SK-N-SH (cell line): ENCODE data around the gene NOTCH1.

ENCODE experiments used
- RCOR1 ChIP-seq: fragments of 150-350 bp; IDR thresholded peaks from 2 replicates; pipeline ENCODE4 v1.6.1; 2017; ENCODE audit warnings: antibody characterized with exemption, low read length
- RXRA ChIP-seq: IDR thresholded peaks from 2 replicates; pipeline ENCODE4 v1.4.0; 2012; ENCODE audit warnings: low read depth, mild to moderate bottlenecking, borderline replicate concordance
- TCF12 ChIP-seq: IDR thresholded peaks from 2 replicates; pipeline ENCODE4 v1.4.0; 2012
- TF ChIP-seq, protein P1 (sequence below): fragments of 200-600 bp; sonication (generic); IDR thresholded peaks from 2 replicates; pipeline ENCODE4 v1.6.1; 2017; ENCODE audit warnings: antibody characterized with exemption, mild to moderate bottlenecking, moderate library complexity
- TF ChIP-seq, protein P2 (sequence below): IDR thresholded peaks from 2 replicates; pipeline ENCODE4 v1.6.1; 2012; ENCODE audit warnings: mild to moderate bottlenecking, low read depth, low read length, moderate library complexity
- TF ChIP-seq, protein P3 (sequence below): fragments of 150-350 bp; IDR thresholded peaks from 2 replicates; pipeline ENCODE4 v1.6.1; 2017; ENCODE audit warnings: antibody characterized with exemption, low read length, low read depth, borderline replicate concordance

GRCh38 chr9:136513191-136513590, 32.7 kb downstream of the NOTCH1 start:
- TF ChIP-seq, protein P1, sequence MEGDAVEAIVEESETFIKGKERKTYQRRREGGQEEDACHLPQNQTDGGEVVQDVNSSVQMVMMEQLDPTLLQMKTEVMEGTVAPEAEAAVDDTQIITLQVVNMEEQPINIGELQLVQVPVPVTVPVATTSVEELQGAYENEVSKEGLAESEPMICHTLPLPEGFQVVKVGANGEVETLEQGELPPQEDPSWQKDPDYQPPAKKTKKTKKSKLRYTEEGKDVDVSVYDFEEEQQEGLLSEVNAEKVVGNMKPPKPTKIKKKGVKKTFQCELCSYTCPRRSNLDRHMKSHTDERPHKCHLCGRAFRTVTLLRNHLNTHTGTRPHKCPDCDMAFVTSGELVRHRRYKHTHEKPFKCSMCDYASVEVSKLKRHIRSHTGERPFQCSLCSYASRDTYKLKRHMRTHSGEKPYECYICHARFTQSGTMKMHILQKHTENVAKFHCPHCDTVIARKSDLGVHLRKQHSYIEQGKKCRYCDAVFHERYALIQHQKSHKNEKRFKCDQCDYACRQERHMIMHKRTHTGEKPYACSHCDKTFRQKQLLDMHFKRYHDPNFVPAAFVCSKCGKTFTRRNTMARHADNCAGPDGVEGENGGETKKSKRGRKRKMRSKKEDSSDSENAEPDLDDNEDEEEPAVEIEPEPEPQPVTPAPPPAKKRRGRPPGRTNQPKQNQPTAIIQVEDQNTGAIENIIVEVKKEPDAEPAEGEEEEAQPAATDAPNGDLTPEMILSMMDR = no peak
- TF ChIP-seq RXRA (no peak), RCOR1 (no peak), TCF12 (no peak)
- TF ChIP-seq, protein P2, sequence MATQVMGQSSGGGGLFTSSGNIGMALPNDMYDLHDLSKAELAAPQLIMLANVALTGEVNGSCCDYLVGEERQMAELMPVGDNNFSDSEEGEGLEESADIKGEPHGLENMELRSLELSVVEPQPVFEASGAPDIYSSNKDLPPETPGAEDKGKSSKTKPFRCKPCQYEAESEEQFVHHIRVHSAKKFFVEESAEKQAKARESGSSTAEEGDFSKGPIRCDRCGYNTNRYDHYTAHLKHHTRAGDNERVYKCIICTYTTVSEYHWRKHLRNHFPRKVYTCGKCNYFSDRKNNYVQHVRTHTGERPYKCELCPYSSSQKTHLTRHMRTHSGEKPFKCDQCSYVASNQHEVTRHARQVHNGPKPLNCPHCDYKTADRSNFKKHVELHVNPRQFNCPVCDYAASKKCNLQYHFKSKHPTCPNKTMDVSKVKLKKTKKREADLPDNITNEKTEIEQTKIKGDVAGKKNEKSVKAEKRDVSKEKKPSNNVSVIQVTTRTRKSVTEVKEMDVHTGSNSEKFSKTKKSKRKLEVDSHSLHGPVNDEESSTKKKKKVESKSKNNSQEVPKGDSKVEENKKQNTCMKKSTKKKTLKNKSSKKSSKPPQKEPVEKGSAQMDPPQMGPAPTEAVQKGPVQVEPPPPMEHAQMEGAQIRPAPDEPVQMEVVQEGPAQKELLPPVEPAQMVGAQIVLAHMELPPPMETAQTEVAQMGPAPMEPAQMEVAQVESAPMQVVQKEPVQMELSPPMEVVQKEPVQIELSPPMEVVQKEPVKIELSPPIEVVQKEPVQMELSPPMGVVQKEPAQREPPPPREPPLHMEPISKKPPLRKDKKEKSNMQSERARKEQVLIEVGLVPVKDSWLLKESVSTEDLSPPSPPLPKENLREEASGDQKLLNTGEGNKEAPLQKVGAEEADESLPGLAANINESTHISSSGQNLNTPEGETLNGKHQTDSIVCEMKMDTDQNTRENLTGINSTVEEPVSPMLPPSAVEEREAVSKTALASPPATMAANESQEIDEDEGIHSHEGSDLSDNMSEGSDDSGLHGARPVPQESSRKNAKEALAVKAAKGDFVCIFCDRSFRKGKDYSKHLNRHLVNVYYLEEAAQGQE = no peak
- TF ChIP-seq, protein P3, sequence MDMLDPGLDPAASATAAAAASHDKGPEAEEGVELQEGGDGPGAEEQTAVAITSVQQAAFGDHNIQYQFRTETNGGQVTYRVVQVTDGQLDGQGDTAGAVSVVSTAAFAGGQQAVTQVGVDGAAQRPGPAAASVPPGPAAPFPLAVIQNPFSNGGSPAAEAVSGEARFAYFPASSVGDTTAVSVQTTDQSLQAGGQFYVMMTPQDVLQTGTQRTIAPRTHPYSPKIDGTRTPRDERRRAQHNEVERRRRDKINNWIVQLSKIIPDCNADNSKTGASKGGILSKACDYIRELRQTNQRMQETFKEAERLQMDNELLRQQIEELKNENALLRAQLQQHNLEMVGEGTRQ = no peak
